ENCODE measurements around the gene KCNJ6.

KCNJ6 gene

GRCh38 chr21:37711836-37712568 is 204.3 kb downstream of the KCNJ6 start:
- DNase-seq: no peak

GRCh38 chr21:37711286-37711829 is 204.9 kb downstream of the KCNJ6 start:
- no peak for DNase-seq

GRCh38 chr21:37710546-37711285 is 205.5 kb downstream of the KCNJ6 start:
- DNase-seq: no peak

GRCh38 chr21:37704751-37705150 is 211.5 kb downstream of the KCNJ6 start:
- no peak for DNase-seq

GRCh38 chr21:37702241-37702640 is 214.0 kb downstream of the KCNJ6 start:
- DNase-seq: no peak

- no peak for DNase-seq
Observed at GRCh38 chr21:37700641-37701202, 215.5 kb downstream of the KCNJ6 start.

GRCh38 chr21:37699024-37699775 is 217.1 kb downstream of the KCNJ6 start:
- no peak for DNase-seq

- no peak for DNase-seq
Observed at GRCh38 chr21:37696936-37697335, 219.3 kb downstream of the KCNJ6 start.

- DNase-seq: no peak
Observed at GRCh38 chr21:37695111-37695510, 221.1 kb downstream of the KCNJ6 start.

GRCh38 chr21:37688952-37689659 is 227.2 kb downstream of the KCNJ6 start:
- no peak for DNase-seq

- DNase-seq: no peak
Observed at GRCh38 chr21:37686991-37687810, 229.1 kb downstream of the KCNJ6 start.

GRCh38 chr21:37684547-37684946 is 231.7 kb downstream of the KCNJ6 start:
- DNase-seq: no peak

- DNase-seq: no peak
Observed at GRCh38 chr21:37684115-37684493, 232.2 kb downstream of the KCNJ6 start.

GRCh38 chr21:37683396-37684114 is 232.7 kb downstream of the KCNJ6 start:
- DNase-seq: no peak

GRCh38 chr21:37682966-37683365 is 233.3 kb downstream of the KCNJ6 start:
- no peak for DNase-seq

GRCh38 chr21:37677006-37677405 is 239.3 kb downstream of the KCNJ6 start:
- DNase-seq: no peak

GRCh38 chr21:37675202-37675801 is 241.0 kb downstream of the KCNJ6 start:
- DNase-seq: peak; percentile 57

- no peak for DNase-seq
Observed at GRCh38 chr21:37673801-37674575, 242.3 kb downstream of the KCNJ6 start.

- no peak for DNase-seq
Observed at GRCh38 chr21:37671381-37671780, 244.9 kb downstream of the KCNJ6 start.

GRCh38 chr21:37670883-37671282 is 245.4 kb downstream of the KCNJ6 start:
- no peak for DNase-seq

All from activated CD8-positive, alpha-beta memory T cell treated with anti-CD3 and anti-CD28 coated beads, Interleukin-2, amount 50 U/mL, for 4 hours (primary cell).